Subcutaneous abdominal adipose tissue (tissue), 5 donors: ENCODE measurements around the gene DGKK.

Source experiments
- H3K27ac ChIP-seq: one replicate; pipeline ENCODE4 v1.7.0; 2013; ENCODE audit warnings: low read depth, mild to moderate bottlenecking, inconsistent platforms, low read length, moderate library complexity
- H3K27me3 ChIP-seq, 5 donors: one replicate each; pipeline ENCODE4 v1.7.0; 2013; ENCODE audit warnings: low read length in 5 of 5, inconsistent platforms in 1 of 5; ENCODE audit not compliant: control insufficient read depth in 5 of 5, insufficient read depth in 4 of 5
- H3K36me3 ChIP-seq, 5 donors: one replicate each; pipeline ENCODE4 v1.7.0; 2013; ENCODE audit warnings: low read length in 5 of 5; ENCODE audit not compliant: control insufficient read depth in 5 of 5, insufficient read depth in 5 of 5
- H3K4me1 ChIP-seq, 5 donors: one replicate each; pipeline ENCODE4 v1.7.0; 2013; ENCODE audit warnings: low read length in 5 of 5, mild to moderate bottlenecking in 3 of 5, moderate library complexity in 1 of 5; ENCODE audit not compliant: control insufficient read depth in 5 of 5, insufficient read depth in 5 of 5
- H3K4me3 ChIP-seq, 5 donors: one replicate each; pipeline ENCODE4 v1.7.0; 2013; ENCODE audit warnings: low read length in 5 of 5, low read depth in 1 of 5
- H3K9ac ChIP-seq, 5 donors: one replicate each; pipeline ENCODE4 v1.7.0; 2013; ENCODE audit warnings: low read length in 5 of 5, mild to moderate bottlenecking in 4 of 5, moderate library complexity in 3 of 5
- H3K9me3 ChIP-seq, 5 donors: one replicate each; pipeline ENCODE4 v1.7.0; 2013; ENCODE audit warnings: low read length in 5 of 5; ENCODE audit not compliant: control insufficient read depth in 5 of 5
- donor health status: healthy.
- donor health status: healthy.
- donor health status: healthy.
- donor health status: healthy.
- donor health status: healthy.

DGKK gene

GRCh38 chrX:50470103-50471031 is at the start of gene DGKK:
DGKK (minus strand) TSS chrX:50470825; CDS start chrX:50470678, 147 bp downstream.
- Histone ChIP-seq H3K27me3 (peaks cover 45 to 82% (median 62%) of the 10 kb centered on the region in 5 donors), H3K9ac (no peak within 1 kb of the TSS), H3K36me3 (no peaks in the 10 kb centered on the region)

GRCh38 chrX:50514811-50515210 is 44.2 kb upstream of the DGKK start:
- Histone ChIP-seq H3K9me3 (peaks cover 0 to 3% (median 2%) of the 10 kb centered on the region in 5 donors), H3K27me3 (peaks cover 0 to 10% (median 3%) of the 10 kb centered on the region in 5 donors), H3K4me1 (no peaks in the 10 kb centered on the region), H3K9ac (no peak overlapping the region), H3K36me3 (no peaks in the 10 kb centered on the region), H3K4me3 (no peak overlapping the region), H3K27ac (no peak overlapping the region)

More at GRCh38 chrX:50470103-50471031, at the start of gene DGKK:
- Histone ChIP-seq H3K27ac (no peak within 1 kb of the TSS), H3K4me3 (peak within 1 kb of the TSS in 1 of 5 donors; percentile 35), H3K4me1 (peaks cover 0 to 7% (median 5%) of the 10 kb centered on the region in 5 donors), H3K9me3 (peaks cover 0 to 3% (median 0%) of the 10 kb centered on the region in 5 donors)

GRCh38 chrX:50497114-50497513 is 26.5 kb upstream of the DGKK start:
- Histone ChIP-seq H3K27ac (no peak overlapping the region), H3K27me3 (peaks cover 2 to 24% (median 17%) of the 10 kb centered on the region in 5 donors), H3K4me3 (no peak overlapping the region), H3K36me3 (no peaks in the 10 kb centered on the region), H3K4me1 (no peaks in the 10 kb centered on the region), H3K9me3 (no peaks in the 10 kb centered on the region), H3K9ac (no peak overlapping the region)

GRCh38 chrX:50495616-50496015 is 25.0 kb upstream of the DGKK start:
- Histone ChIP-seq H3K9ac (no peak overlapping the region), H3K4me1 (no peaks in the 10 kb centered on the region)

GRCh38 chrX:50492720-50493119 is 22.1 kb upstream of the DGKK start:
- Histone ChIP-seq H3K27me3 (peaks cover 2 to 19% (median 5%) of the 10 kb centered on the region in 5 donors), H3K9me3 (no peaks in the 10 kb centered on the region)

More at GRCh38 chrX:50495616-50496015, 25.0 kb upstream of the DGKK start:
- Histone ChIP-seq H3K27ac (no peak overlapping the region), H3K36me3 (no peaks in the 10 kb centered on the region), H3K27me3 (peaks cover 2 to 19% (median 12%) of the 10 kb centered on the region in 5 donors), H3K4me3 (no peak overlapping the region), H3K9me3 (no peaks in the 10 kb centered on the region)

GRCh38 chrX:50484662-50485061 is 14.0 kb upstream of the DGKK start:
- Histone ChIP-seq H3K4me3 (no peak overlapping the region), H3K9me3 (peaks cover 2 to 12% (median 8%) of the 10 kb centered on the region in 5 donors), H3K4me1 (no peaks in the 10 kb centered on the region), H3K9ac (no peak overlapping the region), H3K27me3 (peaks cover 0 to 7% (median 3%) of the 10 kb centered on the region in 5 donors), H3K27ac (no peak overlapping the region), H3K36me3 (no peaks in the 10 kb centered on the region)

More at GRCh38 chrX:50492720-50493119, 22.1 kb upstream of the DGKK start:
- H3K9ac ChIP-seq = no peak overlapping the region
- no peaks in the 10 kb centered on the region for H3K4me1 ChIP-seq
- H3K36me3 ChIP-seq = no peaks in the 10 kb centered on the region
- H3K27ac ChIP-seq = no peak overlapping the region
- no peak overlapping the region for H3K4me3 ChIP-seq

GRCh38 chrX:50483283-50483682 is 12.7 kb upstream of the DGKK start:
- Histone ChIP-seq H3K9me3 (peaks cover 2 to 12% (median 8%) of the 10 kb centered on the region in 5 donors), H3K27ac (no peak overlapping the region), H3K27me3 (peaks cover 0 to 7% (median 3%) of the 10 kb centered on the region in 5 donors), H3K4me3 (no peak overlapping the region), H3K4me1 (no peaks in the 10 kb centered on the region), H3K36me3 (no peaks in the 10 kb centered on the region), H3K9ac (no peak overlapping the region)

GRCh38 chrX:50475208-50475607 is 4.6 kb upstream of the DGKK start:
- Histone ChIP-seq H3K27me3 (peaks cover 21 to 51% (median 31%) of the 10 kb centered on the region in 5 donors), H3K9me3 (peaks cover 0 to 3% (median 0%) of the 10 kb centered on the region in 5 donors), H3K27ac (no peak overlapping the region), H3K4me3 (no peak overlapping the region), H3K4me1 (peaks cover 0 to 7% (median 5%) of the 10 kb centered on the region in 5 donors), H3K9ac (no peak overlapping the region), H3K36me3 (no peaks in the 10 kb centered on the region)

- Histone ChIP-seq H3K9me3 (peaks cover 0 to 3% (median 0%) of the 10 kb centered on the region in 5 donors), H3K4me3 (no peak overlapping the region), H3K4me1 (peaks cover 0 to 7% (median 5%) of the 10 kb centered on the region in 5 donors), H3K27ac (no peak overlapping the region), H3K9ac (no peak overlapping the region), H3K36me3 (no peaks in the 10 kb centered on the region), H3K27me3 (peaks cover 41 to 80% (median 62%) of the 10 kb centered on the region in 5 donors)
Measured at GRCh38 chrX:50471390-50471789, 765 bp upstream of the DGKK start.

- no peaks in the 10 kb centered on the region for H3K36me3 ChIP-seq
- no peak overlapping the region for H3K27ac ChIP-seq
- H3K9me3 ChIP-seq = peaks cover 0 to 3% (median 0%) of the 10 kb centered on the region in 5 donors
- H3K9ac ChIP-seq = no peak overlapping the region
- H3K4me3 ChIP-seq = no peak overlapping the region
- H3K27me3 ChIP-seq = peaks cover 45 to 89% (median 64%) of the 10 kb centered on the region in 5 donors
- peaks cover 0 to 7% (median 5%) of the 10 kb centered on the region in 5 donors for H3K4me1 ChIP-seq
Measured at GRCh38 chrX:50469206-50469605, 1.4 kb downstream of the DGKK start.
